ENCODE measurements around the gene SLC41A2. TPM values are rescaled to one million over a fixed set of nuclear protein-coding genes. Genes with fewer than 3 reads are reported as not detected.
A peak's percentile ranks its signal among the peaks of the same experiment; 100 is the strongest.

The SLC41A2 gene
- total and polyA plus RNA-seq, 2 donors (not counting 3 experiments of a cell fraction or from before 2014, with no cell fraction given): 1.7 to 7.5 TPM

DNA sequence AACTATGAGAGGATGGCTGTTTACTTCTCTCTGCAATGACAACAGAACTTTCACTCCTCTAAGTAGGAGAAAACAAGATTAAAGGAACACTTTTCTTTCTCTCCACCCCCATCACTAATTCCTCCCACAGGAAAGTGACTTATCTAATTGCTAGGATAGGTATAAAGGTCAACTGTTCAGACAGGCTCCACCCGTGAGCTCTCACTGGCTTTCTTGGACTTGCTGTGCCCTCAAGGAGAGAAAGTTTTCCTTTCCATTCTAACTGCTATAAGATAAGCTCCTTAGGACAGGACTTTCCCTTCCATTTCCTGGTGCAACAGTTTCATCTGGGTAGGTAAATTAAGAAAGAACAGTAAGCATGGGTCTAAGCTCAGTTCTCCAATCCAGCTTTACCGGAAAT is 4.8 kb downstream of the SLC41A2 start:
- peak; percentile 73 for FAIRE-seq
- Histone ChIP-seq H3K4me3 (replicated peaks in 1 of 3; ENCODE audit: insufficient read depth in 1 of 3, low read depth in 1 of 3, low read length in 3 of 3) (no peak overlapping the region), H3K4me2 (ENCODE audit: insufficient read depth, low read length) (peak overlapping the region; percentile 64), H3K36me3 (ENCODE audit: control insufficient read depth in 2 of 2, extremely low read depth in 1 of 2, insufficient read depth in 2 of 2, low read length in 2 of 2) (no peaks in the 10 kb centered on the region), H3K79me2 (ENCODE audit: control insufficient read depth, insufficient read depth, low read length) (no peaks in the 10 kb centered on the region), H3K27ac (ENCODE audit: insufficient read depth, low read depth, low read length) (no peak overlapping the region), H3K27me3 (ENCODE audit: control insufficient read depth in 2 of 2, insufficient read depth in 2 of 2, low read length in 2 of 2) (no peaks in the 10 kb centered on the region), H3K4me1 (ENCODE audit: control insufficient read depth, extremely low read depth, insufficient read depth, low read length) (peaks cover 26% of the 10 kb centered on the region), H2AFZ (ENCODE audit: low read depth, low read length) (peak overlapping the region; percentile 77), H3K9me1 (replicated peaks; ENCODE audit: control insufficient read depth, extremely low read depth, insufficient read depth, low read length) (no peaks in the 10 kb centered on the region), H3K9me3 (replicated peaks; ENCODE audit: control insufficient read depth, insufficient read depth, low read length) (no peaks in the 10 kb centered on the region), H4K20me1 (replicated peaks; ENCODE audit: control insufficient read depth, extremely low read depth, insufficient read depth, low read length) (no peaks in the 10 kb centered on the region), H3K9ac (replicated peaks; ENCODE audit: extremely low read depth, insufficient read depth, low read length) (no peak overlapping the region)
- intact Hi-C loops (cut with micrococcal nuclease) (no loop called here), dilution Hi-C loops (cut with MboI; ENCODE audit: extremely low pct_ligation_motif_present, low sequenced_read_pairs) (no loop called here)
- CTCF ChIA-PET: interaction anchor here (1.0 to 1.6 kb wide), 6 partner anchors 9 to 571 kb away, joined by 3 to 8 read pairs (median 3); no protein-coding TSS in a partner anchor
- peak; percentile 38 for DNase-seq (ENCODE audit: low read depth, low spot score)
- BruUV-seq (replicated peaks): no TSS peak
- POLR2A ChIA-PET: no interaction called here
- TF ChIP-seq GATA2 (IDR thresholded peaks at IDR 0.05; ENCODE audit: insufficient read depth, insufficient read length, low read depth, low read length): peak; percentile 55
- TF ChIP-seq, protein P1, sequence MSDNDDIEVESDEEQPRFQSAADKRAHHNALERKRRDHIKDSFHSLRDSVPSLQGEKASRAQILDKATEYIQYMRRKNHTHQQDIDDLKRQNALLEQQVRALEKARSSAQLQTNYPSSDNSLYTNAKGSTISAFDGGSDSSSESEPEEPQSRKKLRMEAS (IDR thresholded peaks at IDR 0.05; ENCODE audit: insufficient read depth, insufficient read length): no peak

DNA sequence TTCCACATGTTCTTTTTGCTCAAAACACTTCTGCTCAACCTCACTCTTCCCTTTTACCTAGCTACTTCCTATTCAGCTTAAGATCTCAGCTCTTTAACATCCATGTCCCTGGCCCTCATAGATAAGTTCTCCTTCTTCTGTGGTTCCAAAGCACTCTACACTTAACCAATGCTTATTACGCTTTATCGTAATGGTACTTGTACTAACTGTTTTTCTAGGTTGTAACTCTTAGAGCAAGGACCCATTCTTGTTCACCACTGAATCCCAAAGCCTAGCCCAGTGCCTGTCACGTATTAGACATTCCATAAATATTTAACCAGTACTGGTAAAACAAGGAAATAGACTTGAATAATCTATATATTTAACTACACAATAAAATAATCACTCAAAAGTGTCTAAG is 5.3 kb downstream of the SLC41A2 start:
- no peaks in the 10 kb centered on the region for H3K36me3 ChIP-seq (ENCODE audit: control insufficient read depth in 2 of 2, extremely low read depth in 1 of 2, insufficient read depth in 2 of 2, low read length in 2 of 2)
- H3K9me3 ChIP-seq (replicated peaks; ENCODE audit: control insufficient read depth, insufficient read depth, low read length): no peaks in the 10 kb centered on the region
- no peaks in the 10 kb centered on the region for H3K79me2 ChIP-seq (ENCODE audit: control insufficient read depth, insufficient read depth, low read length)
- H3K9ac ChIP-seq (replicated peaks; ENCODE audit: extremely low read depth, insufficient read depth, low read length): no peak overlapping the region
- no peaks in the 10 kb centered on the region for H3K9me1 ChIP-seq (replicated peaks; ENCODE audit: control insufficient read depth, extremely low read depth, insufficient read depth, low read length)
- TF ChIP-seq JUN (IDR thresholded peaks at IDR 0.05; ENCODE audit: borderline replicate concordance, insufficient read depth, insufficient read length, low read depth): no peak
- no peak for TF ChIP-seq POLR2A (IDR thresholded peaks at IDR 0.05; ENCODE audit: low read depth, low read length)
- TF ChIP-seq, protein P1 (IDR thresholded peaks at IDR 0.05; ENCODE audit: insufficient read depth, insufficient read length): no peak
- TF ChIP-seq GATA2 (IDR thresholded peaks at IDR 0.05; ENCODE audit: insufficient read depth, insufficient read length, low read depth, low read length): no peak
- no peak for TF ChIP-seq EZH2 (IDR thresholded peaks at IDR 0.05; ENCODE audit: borderline replicate concordance, low read depth, low read length, severe bottlenecking)
- TF ChIP-seq POLR2AphosphoS5 (IDR thresholded peaks at IDR 0.05; ENCODE audit: insufficient read depth, low read depth, low read length): no peak
- no peak for TF ChIP-seq MYC (IDR thresholded peaks at IDR 0.05; ENCODE audit: low read depth, low read length)
- TF ChIP-seq, protein P2, sequence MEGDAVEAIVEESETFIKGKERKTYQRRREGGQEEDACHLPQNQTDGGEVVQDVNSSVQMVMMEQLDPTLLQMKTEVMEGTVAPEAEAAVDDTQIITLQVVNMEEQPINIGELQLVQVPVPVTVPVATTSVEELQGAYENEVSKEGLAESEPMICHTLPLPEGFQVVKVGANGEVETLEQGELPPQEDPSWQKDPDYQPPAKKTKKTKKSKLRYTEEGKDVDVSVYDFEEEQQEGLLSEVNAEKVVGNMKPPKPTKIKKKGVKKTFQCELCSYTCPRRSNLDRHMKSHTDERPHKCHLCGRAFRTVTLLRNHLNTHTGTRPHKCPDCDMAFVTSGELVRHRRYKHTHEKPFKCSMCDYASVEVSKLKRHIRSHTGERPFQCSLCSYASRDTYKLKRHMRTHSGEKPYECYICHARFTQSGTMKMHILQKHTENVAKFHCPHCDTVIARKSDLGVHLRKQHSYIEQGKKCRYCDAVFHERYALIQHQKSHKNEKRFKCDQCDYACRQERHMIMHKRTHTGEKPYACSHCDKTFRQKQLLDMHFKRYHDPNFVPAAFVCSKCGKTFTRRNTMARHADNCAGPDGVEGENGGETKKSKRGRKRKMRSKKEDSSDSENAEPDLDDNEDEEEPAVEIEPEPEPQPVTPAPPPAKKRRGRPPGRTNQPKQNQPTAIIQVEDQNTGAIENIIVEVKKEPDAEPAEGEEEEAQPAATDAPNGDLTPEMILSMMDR (IDR thresholded peaks at IDR 0.05; ENCODE audit: extremely low read depth in 1 of 2, insufficient read depth in 1 of 2, low read depth in 1 of 2, low read length in 2 of 2): no peak
- no peak for TF ChIP-seq FOS (IDR thresholded peaks at IDR 0.05; ENCODE audit: borderline replicate concordance, insufficient read depth, low read length)
- peak overlapping the region; percentile 64 for H3K4me2 ChIP-seq (ENCODE audit: insufficient read depth, low read length)
- intact Hi-C loops (cut with micrococcal nuclease) (no loop called here), dilution Hi-C loops (cut with MboI; ENCODE audit: extremely low pct_ligation_motif_present, low sequenced_read_pairs) (no loop called here)
- no peaks in the 10 kb centered on the region for H3K27me3 ChIP-seq (ENCODE audit: control insufficient read depth in 2 of 2, insufficient read depth in 2 of 2, low read length in 2 of 2)
- H2AFZ ChIP-seq (ENCODE audit: low read depth, low read length): no peak overlapping the region
- no TSS peak for BruUV-seq (replicated peaks)
- ChIA-PET POLR2A (no interaction called here), CTCF (interaction anchor here (1.0 to 1.6 kb wide), 4 partner anchors 9 to 571 kb away, joined by 3 to 8 read pairs (median 3); no protein-coding TSS in a partner anchor)
- no peak for DNase-seq (ENCODE audit: low read depth, low spot score)
- no peaks in the 10 kb centered on the region for H4K20me1 ChIP-seq (replicated peaks; ENCODE audit: control insufficient read depth, extremely low read depth, insufficient read depth, low read length)
- no peak for FAIRE-seq
- no peak overlapping the region for H3K4me3 ChIP-seq (replicated peaks in 1 of 3; ENCODE audit: insufficient read depth in 1 of 3, low read depth in 1 of 3, low read length in 3 of 3)
- H3K27ac ChIP-seq (ENCODE audit: insufficient read depth, low read depth, low read length): no peak overlapping the region
- peaks cover 26% of the 10 kb centered on the region for H3K4me1 ChIP-seq (ENCODE audit: control insufficient read depth, extremely low read depth, insufficient read depth, low read length)

All from endothelial cell of umbilical vein (primary cell).